HG02981 (cell line): ENCODE results near the gene NPEPPS.
"Not testable (repeated sequence)": the region's sequence is repeated elsewhere in the genome, so short reads cannot be mapped to it uniquely, and the experiment has no call there.

Source experiments
- ATAC-seq: cut with Tn5 transposase; IDR thresholded peaks from one replicate; pipeline ENCODE4 v1.9.1; 2021; ENCODE audit warnings: mild to moderate bottlenecking, moderate library complexity; ENCODE audit not compliant: unreplicated experiment

NPEPPS gene

GRCh38 chr17:47530557-47531232 lies at the start of gene NPEPPS:
TSS of gene NPEPPS (plus strand) at chr17:47531108. CDS start at chr17:47531301, 193 bp downstream.
- ATAC-seq, result peak; percentile 75

- ATAC-seq, result not testable (repeated sequence)
Measured at GRCh38 chr17:47491841-47492212, 39.1 kb upstream of the NPEPPS start.

GRCh38 chr17:47499074-47499473 lies 31.8 kb upstream of the NPEPPS start:
- ATAC-seq, result not testable (repeated sequence)

- not testable (repeated sequence) for ATAC-seq
Measured at GRCh38 chr17:47499494-47499893, 31.4 kb upstream of the NPEPPS start.

- not testable (repeated sequence) for ATAC-seq
Measured at GRCh38 chr17:47500620-47501019, 30.3 kb upstream of the NPEPPS start.

GRCh38 chr17:47502122-47502731 lies 28.7 kb upstream of the NPEPPS start:
- ATAC-seq, result peak; percentile 69

- not testable (repeated sequence) for ATAC-seq
Measured at GRCh38 chr17:47502776-47503455, 28.0 kb upstream of the NPEPPS start.

GRCh38 chr17:47511701-47512146 lies 19.2 kb upstream of the NPEPPS start:
- ATAC-seq, result not testable (repeated sequence)

GRCh38 chr17:47513301-47513700 lies 17.6 kb upstream of the NPEPPS start:
- ATAC-seq, result not testable (repeated sequence)

- not testable (repeated sequence) for ATAC-seq
Measured at GRCh38 chr17:47518880-47519279, 12.0 kb upstream of the NPEPPS start.

GRCh38 chr17:47519365-47519764 lies 11.5 kb upstream of the NPEPPS start:
- ATAC-seq, result not testable (repeated sequence)

GRCh38 chr17:47520279-47520678 lies 10.6 kb upstream of the NPEPPS start:
- not testable (repeated sequence) for ATAC-seq

- not testable (repeated sequence) for ATAC-seq
Measured at GRCh38 chr17:47521434-47521833, 9.5 kb upstream of the NPEPPS start.

- ATAC-seq, result not testable (repeated sequence)
Measured at GRCh38 chr17:47522341-47522740, 8.6 kb upstream of the NPEPPS start.

- peak; percentile 35 for ATAC-seq
Measured at GRCh38 chr17:47531233-47531820, 419 bp downstream of the NPEPPS start.

GRCh38 chr17:47539085-47539484 lies 8.2 kb downstream of the NPEPPS start:
- not testable (repeated sequence) for ATAC-seq

- ATAC-seq, result not testable (repeated sequence)
Measured at GRCh38 chr17:47541676-47542075, 10.8 kb downstream of the NPEPPS start.

- ATAC-seq, result not testable (repeated sequence)
Measured at GRCh38 chr17:47544327-47544726, 13.4 kb downstream of the NPEPPS start.

- not testable (repeated sequence) for ATAC-seq
Measured at GRCh38 chr17:47554733-47555132, 23.8 kb downstream of the NPEPPS start.

GRCh38 chr17:47556108-47556507 lies 25.2 kb downstream of the NPEPPS start:
- not testable (repeated sequence) for ATAC-seq

- ATAC-seq, result not testable (repeated sequence)
Measured at GRCh38 chr17:47560517-47561043, 29.7 kb downstream of the NPEPPS start.
